Muscle layer of colon (tissue), 2 donors: ENCODE data around the gene SETMAR.

ENCODE experiments used
- H3K27ac ChIP-seq: one replicate; pipeline ENCODE4 v1.7.0; 2013; ENCODE audit warnings: low read depth, mild to moderate bottlenecking, low read length, moderate library complexity
- H3K27me3 ChIP-seq, 2 donors: one replicate each; pipeline ENCODE4 v1.7.0; 2013; ENCODE audit warnings: low read length in 2 of 2, mild to moderate bottlenecking in 2 of 2; ENCODE audit not compliant: insufficient read depth in 2 of 2, control insufficient read depth in 1 of 2
- H3K36me3 ChIP-seq: one replicate; pipeline ENCODE4 v1.7.0; 2013; ENCODE audit warnings: mild to moderate bottlenecking, low read length; ENCODE audit not compliant: insufficient read depth
- H3K4me1 ChIP-seq: one replicate; pipeline ENCODE4 v1.7.0; 2013; ENCODE audit warnings: mild to moderate bottlenecking, low read length; ENCODE audit not compliant: insufficient read depth
- H3K4me3 ChIP-seq, 2 donors: one replicate each; pipeline ENCODE4 v1.7.0; 2013; ENCODE audit warnings: low read length in 2 of 2, low read depth in 1 of 2, mild to moderate bottlenecking in 1 of 2, moderate library complexity in 1 of 2
- H3K9ac ChIP-seq: one replicate; pipeline ENCODE4 v1.7.0; 2013; ENCODE audit warnings: low read length
- H3K9me3 ChIP-seq: one replicate; pipeline ENCODE4 v1.7.0; 2013; ENCODE audit warnings: mild to moderate bottlenecking, low read length
- donor health status: abdominal sarcoma.
- donor health status: Adenocarcinoma of cecum.

The SETMAR gene

DNA sequence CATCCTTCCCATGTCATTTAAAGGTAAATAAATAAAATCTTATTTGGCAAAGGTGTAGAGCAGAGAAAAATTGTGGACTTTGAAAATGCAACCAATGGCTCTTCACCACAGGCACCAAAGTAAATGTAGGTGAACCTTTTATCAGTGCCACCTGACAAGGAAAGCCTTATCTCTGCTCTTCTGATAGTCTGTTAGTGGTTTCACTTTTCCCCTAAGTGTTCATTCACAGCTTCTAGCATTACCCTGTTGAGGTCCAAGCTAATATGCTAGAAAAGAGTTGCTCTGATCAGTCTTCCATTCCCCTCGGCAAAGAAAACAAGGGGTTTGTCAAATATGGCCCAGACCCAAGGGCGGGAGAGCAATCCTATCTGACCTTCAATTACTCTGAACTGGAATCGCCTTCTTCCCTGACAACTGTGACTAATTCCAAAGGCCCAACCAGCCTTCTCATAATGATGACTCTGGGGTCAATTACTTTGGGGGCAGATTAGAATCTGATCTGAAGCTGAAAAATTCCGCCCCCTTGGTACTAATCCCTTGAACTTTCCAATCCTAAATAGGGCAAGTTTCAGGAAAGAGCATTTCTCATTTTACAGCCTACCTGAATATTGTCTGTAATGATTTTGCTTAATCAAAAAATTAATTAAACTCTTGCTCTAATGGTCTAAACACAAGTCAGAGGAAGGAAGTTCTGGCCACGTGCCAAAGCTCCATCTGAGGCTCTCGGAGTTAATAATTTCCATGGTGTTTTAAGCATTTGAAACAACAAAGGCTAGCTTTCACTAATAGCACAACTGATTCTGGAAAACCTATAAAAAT lies 52.4 kb downstream of the SETMAR start:
- Histone ChIP-seq H3K4me3 (no peak overlapping the region), H3K9ac (no peak overlapping the region), H3K9me3 (no peaks in the 10 kb centered on the region), H3K27ac (no peak overlapping the region), H3K4me1 (no peaks in the 10 kb centered on the region), H3K36me3 (no peaks in the 10 kb centered on the region), H3K27me3 (no peaks in the 10 kb centered on the region)

DNA sequence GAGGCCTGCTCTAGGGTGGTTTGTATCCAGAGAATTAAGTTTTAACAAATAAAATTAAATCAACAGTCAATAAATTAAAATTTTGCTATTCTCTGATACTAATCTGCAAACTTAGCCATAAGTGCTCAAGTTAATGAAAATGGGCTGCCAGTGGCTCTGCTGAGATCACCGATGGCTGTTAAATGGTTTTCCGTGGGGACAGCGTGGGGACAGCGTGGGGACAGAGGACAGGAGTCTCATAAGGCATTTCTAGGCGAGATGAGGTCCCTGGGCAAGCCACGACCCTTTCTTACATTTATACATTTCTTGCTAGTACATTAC lies 53.0 kb downstream of the SETMAR start:
- H3K36me3 ChIP-seq: no peaks in the 10 kb centered on the region
- no peaks in the 10 kb centered on the region for H3K4me1 ChIP-seq
- H3K4me3 ChIP-seq: no peak overlapping the region
- H3K27me3 ChIP-seq: no peaks in the 10 kb centered on the region
- H3K27ac ChIP-seq: no peak overlapping the region
- H3K9me3 ChIP-seq: no peaks in the 10 kb centered on the region
- no peak overlapping the region for H3K9ac ChIP-seq

DNA sequence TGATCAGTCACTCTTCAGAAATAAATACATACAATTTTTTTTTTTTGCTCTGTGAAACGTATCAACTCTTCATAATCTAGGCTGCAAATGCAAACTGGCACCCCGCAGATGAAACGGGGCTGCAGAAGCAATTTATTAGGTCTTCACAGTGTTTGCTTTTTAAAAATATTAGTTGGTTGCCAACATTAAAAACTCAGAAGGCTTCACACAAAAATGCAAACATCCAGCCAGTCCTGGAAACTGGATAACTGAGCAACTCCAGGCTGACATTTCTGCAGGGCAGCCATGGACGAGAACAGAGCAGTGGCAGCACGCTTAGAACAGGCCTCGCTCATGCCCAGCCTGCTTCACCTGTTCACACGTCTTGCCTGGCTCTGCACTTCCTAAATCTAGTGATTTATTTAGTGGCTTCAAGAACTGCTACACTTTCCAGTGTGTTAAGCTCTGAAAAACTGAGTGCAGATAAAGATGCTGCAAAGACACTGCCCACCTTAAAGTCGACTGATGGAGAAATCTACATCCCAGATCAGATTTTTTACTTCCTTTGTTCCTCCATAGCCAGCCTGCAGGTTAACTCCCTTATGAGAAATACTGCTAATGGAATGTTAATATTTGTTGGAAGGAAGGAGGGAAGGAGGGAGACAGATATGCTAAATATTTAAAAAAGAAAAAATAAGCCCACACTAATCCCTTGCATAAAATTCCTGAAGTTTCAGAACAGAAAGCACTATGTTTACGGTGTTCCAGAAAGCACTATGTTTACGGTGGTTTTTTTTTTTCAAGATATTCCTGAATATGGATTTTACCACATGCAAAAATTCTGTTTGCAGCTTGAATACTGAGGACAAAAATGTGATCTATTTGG lies 53.6 kb downstream of the SETMAR start:
- H3K27ac ChIP-seq: no peak overlapping the region

DNA sequence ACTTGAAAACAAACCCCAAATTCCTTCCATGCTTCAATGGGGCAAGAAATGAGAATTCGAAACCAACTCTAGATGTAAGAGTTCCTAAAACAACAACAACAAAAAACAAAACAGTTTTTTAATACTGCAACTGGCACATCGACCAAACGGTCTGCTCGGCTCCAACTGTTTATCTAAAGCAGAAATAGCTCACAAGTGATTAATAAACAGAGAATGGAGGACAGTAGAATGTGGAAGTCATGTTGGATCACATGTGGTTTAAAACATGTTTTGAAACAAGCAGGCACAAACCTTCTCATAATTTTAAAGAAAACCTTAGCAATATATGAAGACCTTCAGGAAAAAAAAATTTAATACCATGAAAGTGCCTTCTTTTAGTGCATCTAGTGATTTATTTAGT lies 55.1 kb downstream of the SETMAR start:
- no peaks in the 10 kb centered on the region for H3K27me3 ChIP-seq
- H3K27ac ChIP-seq: no peak overlapping the region
- no peak overlapping the region for H3K9ac ChIP-seq
- H3K4me1 ChIP-seq: no peaks in the 10 kb centered on the region
- no peaks in the 10 kb centered on the region for H3K36me3 ChIP-seq
- no peak overlapping the region for H3K4me3 ChIP-seq
- no peaks in the 10 kb centered on the region for H3K9me3 ChIP-seq

More for the DNA sequence above, 53.6 kb downstream of the SETMAR start:
- Histone ChIP-seq H3K9ac (no peak overlapping the region), H3K36me3 (no peaks in the 10 kb centered on the region), H3K4me3 (no peak overlapping the region), H3K9me3 (no peaks in the 10 kb centered on the region), H3K4me1 (no peaks in the 10 kb centered on the region), H3K27me3 (no peaks in the 10 kb centered on the region)

DNA sequence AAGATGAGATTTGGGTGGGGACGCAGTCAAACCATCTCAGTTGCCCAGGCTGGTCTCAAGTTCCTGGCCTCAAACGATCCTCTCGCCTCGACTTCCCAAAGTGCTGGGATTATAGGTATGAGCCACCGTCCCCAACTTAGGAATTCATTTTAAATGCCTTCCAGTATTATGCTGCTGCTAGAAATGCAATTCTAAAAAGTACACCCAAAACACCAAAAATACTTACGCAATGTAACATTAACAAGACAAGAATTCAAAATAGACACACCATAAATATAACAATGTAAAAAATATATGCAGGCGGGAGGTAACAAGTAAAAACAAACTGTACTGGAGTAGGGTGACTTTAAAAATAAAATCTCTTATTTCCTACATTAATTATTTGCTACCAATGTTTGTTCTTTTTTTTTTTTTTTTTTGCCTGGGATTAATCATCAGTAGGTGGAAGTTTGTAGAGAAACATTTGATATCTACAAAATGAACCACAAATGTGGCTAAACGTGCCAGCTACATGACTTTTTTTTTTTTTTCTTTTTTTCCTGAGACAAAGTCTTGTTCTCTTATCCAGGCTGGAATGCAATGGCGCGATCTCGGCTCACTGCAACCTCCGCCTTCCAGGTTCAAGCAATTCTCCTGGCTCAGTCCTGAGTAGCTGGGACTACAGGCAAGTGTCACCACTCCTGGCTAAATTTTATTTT lies 56.8 kb downstream of the SETMAR start:
- H3K27me3 ChIP-seq: no peaks in the 10 kb centered on the region
- H3K4me1 ChIP-seq: no peaks in the 10 kb centered on the region
- H3K4me3 ChIP-seq: no peak overlapping the region
- no peak overlapping the region for H3K27ac ChIP-seq
- H3K36me3 ChIP-seq: no peaks in the 10 kb centered on the region
- H3K9ac ChIP-seq: no peak overlapping the region
- no peaks in the 10 kb centered on the region for H3K9me3 ChIP-seq

DNA sequence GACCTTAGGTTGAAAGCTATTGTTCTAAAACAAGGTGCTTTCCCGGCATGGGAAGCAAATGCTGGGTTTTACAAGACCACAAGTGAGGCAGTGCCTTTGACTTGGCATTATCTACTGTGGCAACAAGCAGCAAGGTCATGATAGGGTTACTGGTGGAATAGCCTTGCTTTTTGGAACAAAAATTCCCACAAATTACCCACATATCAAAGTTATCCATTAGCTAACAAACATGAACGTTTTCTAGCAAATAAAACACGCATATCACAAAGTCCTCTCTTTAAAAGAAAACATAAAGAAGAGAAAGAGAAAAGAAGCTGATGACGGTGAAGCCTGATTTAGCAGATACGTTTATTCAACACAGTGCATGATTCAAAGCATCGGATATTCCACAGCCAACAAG lies 57.6 kb downstream of the SETMAR start:
- no peaks in the 10 kb centered on the region for H3K9me3 ChIP-seq
- H3K27me3 ChIP-seq: no peaks in the 10 kb centered on the region
- no peak overlapping the region for H3K27ac ChIP-seq
- no peaks in the 10 kb centered on the region for H3K36me3 ChIP-seq
- no peak overlapping the region for H3K9ac ChIP-seq
- H3K4me1 ChIP-seq: no peaks in the 10 kb centered on the region
- H3K4me3 ChIP-seq: no peak overlapping the region

DNA sequence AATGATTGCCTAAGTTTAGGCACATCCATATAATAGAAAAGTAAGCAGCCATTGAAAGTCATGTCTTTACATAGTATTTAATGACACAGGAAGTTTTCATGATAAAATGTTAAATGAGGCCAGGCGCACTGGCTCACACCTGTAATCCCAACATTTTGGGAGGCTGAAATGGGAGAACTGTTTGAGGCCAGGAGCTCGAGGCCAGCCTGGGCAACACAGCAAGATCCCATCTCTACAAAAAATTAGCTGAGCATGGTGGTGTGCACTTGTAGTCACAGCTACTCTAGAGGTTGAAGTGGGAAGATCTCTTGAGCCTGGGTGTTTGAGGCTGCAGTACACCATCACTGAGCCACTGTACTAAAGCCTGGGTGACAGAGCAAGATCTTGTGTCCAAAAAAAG lies 59.4 kb downstream of the SETMAR start:
- no peaks in the 10 kb centered on the region for H3K36me3 ChIP-seq
- H3K27ac ChIP-seq: no peak overlapping the region
- no peaks in the 10 kb centered on the region for H3K27me3 ChIP-seq
- no peak overlapping the region for H3K9ac ChIP-seq
- no peaks in the 10 kb centered on the region for H3K4me1 ChIP-seq
- no peaks in the 10 kb centered on the region for H3K9me3 ChIP-seq
- no peak overlapping the region for H3K4me3 ChIP-seq
